A673 (cell line): ENCODE results near the gene C1orf35. TPM values are rescaled to one million over a fixed set of nuclear protein-coding genes. Genes with fewer than 3 reads are reported as not detected.

Experiments used
- BruUV-seq: library from RNA; stranded (reverse); fragments of 400-500 nt; replicated peaks from 2 replicates; lab custom pipeline; 2021; lab: Mats Ljungman, UMichigan
- CTCF ChIA-PET: fragments of 300-600 bp; sonication (Branson Sonifier 250); formaldehyde crosslinking; loops from one replicate; lab custom pipeline; 2022; ENCODE audit warnings: antibody characterized with exemption; lab: Charles Lee
- POLR2A ChIA-PET: fragments of 300-600 bp; sonication (Branson Sonifier 250); formaldehyde crosslinking; loops from one replicate; lab custom pipeline; 2022; ENCODE audit warnings: antibody characterized with exemption; ENCODE audit not compliant: low non-redundant PET; lab: Charles Lee
- DNase-seq: peaks from one replicate; pipeline ENCODE4 v3.0.0-alpha.2; 2015; ENCODE audit warnings: low spot score
- H3K27ac ChIP-seq: fragments of 200-600 bp; sonication (generic); 2 replicates; pipeline ENCODE4 v1.5.1; 2016; ENCODE audit warnings: mixed run types, low read depth, mild to moderate bottlenecking, mixed read lengths, antibody characterized with exemption, low read length; ENCODE audit not compliant: poor library complexity, severe bottlenecking
- H3K27me3 ChIP-seq: fragments of 200-600 bp; sonication (generic); replicated peaks from 2 replicates; pipeline ENCODE4 v1.6.1; 2017; ENCODE audit warnings: mixed run types, low read depth, mild to moderate bottlenecking, mixed read lengths, antibody characterized with exemption, low read length; ENCODE audit not compliant: insufficient read depth, poor library complexity
- H3K36me3 ChIP-seq: fragments of 200-600 bp; sonication (generic); 2 replicates; pipeline ENCODE4 v1.6.1; 2016; ENCODE audit warnings: mixed run types, mild to moderate bottlenecking, mixed read lengths, antibody characterized with exemption, low read length; ENCODE audit not compliant: insufficient read depth, poor library complexity, severe bottlenecking
- H3K4me1 ChIP-seq: fragments of 200-600 bp; sonication (generic); 2 replicates; pipeline ENCODE4 v1.6.1; 2017; ENCODE audit warnings: mixed run types, mild to moderate bottlenecking, mixed read lengths, antibody characterized with exemption, low read length; ENCODE audit not compliant: insufficient read depth, poor library complexity, severe bottlenecking
- H3K4me3 ChIP-seq: fragments of 200-600 bp; sonication (generic); 2 replicates; pipeline ENCODE4 v1.5.1; 2016; ENCODE audit warnings: low read depth, mixed run types, mild to moderate bottlenecking, mixed read lengths, low read length; ENCODE audit not compliant: poor library complexity, severe bottlenecking
- H3K9me3 ChIP-seq: fragments of 200-600 bp; sonication (generic); 2 replicates; pipeline ENCODE4 v1.6.1; 2016; ENCODE audit warnings: mixed run types, low read depth, mild to moderate bottlenecking, mixed read lengths, antibody characterized with exemption, low read length; ENCODE audit not compliant: poor library complexity, severe bottlenecking
- EZH2 ChIP-seq: fragments of 200-600 bp; sonication (generic); IDR thresholded peaks from 2 replicates; pipeline ENCODE4 v1.6.1; 2017; ENCODE audit warnings: borderline replicate concordance, low read depth, mild to moderate bottlenecking, mixed read lengths, antibody characterized with exemption, low read length; ENCODE audit not compliant: poor library complexity, severe bottlenecking
- intact Hi-C: fragments of 100-400 bp; cut with micrococcal nuclease; formaldehyde crosslinking; loops from one replicate; pipeline ENCODE4 v1.10.0; 2022; ENCODE audit not compliant: unreplicated experiment
- total RNA-seq: library from RNA; stranded (reverse); gene quantifications from 2 replicates; pipeline ENCODE4 v1.2.3, GENCODE V29; 2021
- TF ChIP-seq, protein P1 (sequence below): fragments of 300-800, 200-600 bp; sonication (generic); conservative IDR thresholded peaks from 2 replicates; pipeline ENCODE4 v1.5.1; 2017; ENCODE audit warnings: low read depth, mild to moderate bottlenecking, antibody characterized with exemption, low read length, moderate library complexity, mixed read lengths

C1orf35 gene
- total RNA-seq, 1 experiment from 2014 or later: 27.5 TPM

DNA sequence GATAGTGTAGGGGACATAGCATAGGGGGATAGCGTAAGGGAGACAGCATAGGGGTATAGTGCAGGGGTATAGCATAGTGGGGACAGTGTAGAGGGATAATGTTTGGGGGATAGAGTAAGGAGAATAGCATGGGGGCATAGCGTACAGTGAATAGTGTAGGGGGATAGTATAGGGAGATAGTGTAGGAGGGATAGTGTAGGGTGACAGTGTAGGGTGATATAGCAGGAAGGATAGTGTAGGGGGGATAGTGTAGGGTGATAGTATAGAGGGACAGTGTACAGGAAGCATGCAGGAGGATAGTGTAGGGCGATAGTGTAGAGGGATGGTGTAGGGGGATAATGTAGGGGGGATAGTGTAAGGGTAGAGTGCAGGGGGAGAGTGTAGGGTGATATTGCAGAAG lies 32.3 kb downstream of the C1orf35 start:
- no peak overlapping the region for H3K4me3 ChIP-seq
- H3K27ac ChIP-seq: no peak overlapping the region
- no TSS peak for BruUV-seq
- DNase-seq: no peak
- no peaks in the 10 kb centered on the region for H3K9me3 ChIP-seq
- TF ChIP-seq EZH2: no peak
- TF ChIP-seq, protein P1, sequence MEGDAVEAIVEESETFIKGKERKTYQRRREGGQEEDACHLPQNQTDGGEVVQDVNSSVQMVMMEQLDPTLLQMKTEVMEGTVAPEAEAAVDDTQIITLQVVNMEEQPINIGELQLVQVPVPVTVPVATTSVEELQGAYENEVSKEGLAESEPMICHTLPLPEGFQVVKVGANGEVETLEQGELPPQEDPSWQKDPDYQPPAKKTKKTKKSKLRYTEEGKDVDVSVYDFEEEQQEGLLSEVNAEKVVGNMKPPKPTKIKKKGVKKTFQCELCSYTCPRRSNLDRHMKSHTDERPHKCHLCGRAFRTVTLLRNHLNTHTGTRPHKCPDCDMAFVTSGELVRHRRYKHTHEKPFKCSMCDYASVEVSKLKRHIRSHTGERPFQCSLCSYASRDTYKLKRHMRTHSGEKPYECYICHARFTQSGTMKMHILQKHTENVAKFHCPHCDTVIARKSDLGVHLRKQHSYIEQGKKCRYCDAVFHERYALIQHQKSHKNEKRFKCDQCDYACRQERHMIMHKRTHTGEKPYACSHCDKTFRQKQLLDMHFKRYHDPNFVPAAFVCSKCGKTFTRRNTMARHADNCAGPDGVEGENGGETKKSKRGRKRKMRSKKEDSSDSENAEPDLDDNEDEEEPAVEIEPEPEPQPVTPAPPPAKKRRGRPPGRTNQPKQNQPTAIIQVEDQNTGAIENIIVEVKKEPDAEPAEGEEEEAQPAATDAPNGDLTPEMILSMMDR: no peak
- H3K27me3 ChIP-seq: peaks cover 44% of the 10 kb centered on the region
- no peaks in the 10 kb centered on the region for H3K4me1 ChIP-seq
- intact Hi-C loops: loop anchor here (10.0 kb wide), 1 partner anchor 306 kb away; no protein-coding TSS in a partner anchor
- POLR2A ChIA-PET: no interaction called here
- CTCF ChIA-PET: no interaction called here
- no peaks in the 10 kb centered on the region for H3K36me3 ChIP-seq

DNA sequence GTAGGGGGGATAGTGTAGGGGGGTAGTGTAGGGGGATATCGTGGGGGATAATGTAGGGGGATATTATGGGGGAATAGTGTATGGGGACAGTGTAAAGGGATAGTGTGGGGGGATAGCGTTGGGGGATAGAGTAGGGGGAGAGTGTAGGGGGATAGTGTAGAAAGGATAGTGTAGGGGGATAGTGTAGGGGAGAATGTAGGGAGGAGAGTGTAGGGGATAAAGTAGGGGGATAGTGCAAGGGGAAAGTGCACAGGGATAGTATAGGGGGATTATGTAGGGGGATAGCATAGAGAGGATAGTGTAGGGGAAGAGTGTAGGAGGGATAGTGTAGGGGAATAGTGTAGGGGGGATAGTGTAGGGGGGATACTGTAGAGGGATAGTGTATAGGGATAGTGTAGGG lies 33.0 kb downstream of the C1orf35 start:
- Histone ChIP-seq H3K27me3 (peaks cover 44% of the 10 kb centered on the region), H3K4me1 (no peaks in the 10 kb centered on the region), H3K36me3 (no peaks in the 10 kb centered on the region), H3K27ac (no peak overlapping the region), H3K9me3 (no peaks in the 10 kb centered on the region), H3K4me3 (no peak overlapping the region)
- intact Hi-C loops: loop anchor here (10.0 kb wide), 1 partner anchor 305 kb away; no protein-coding TSS in a partner anchor
- DNase-seq: no peak
- TF ChIP-seq, protein P1: no peak
- no peak for TF ChIP-seq EZH2
- BruUV-seq: no TSS peak
- ChIA-PET CTCF (no interaction called here), POLR2A (no interaction called here)

GRCh38 chr1:228068359-228068758 lies 34.8 kb downstream of the C1orf35 start:
- H3K27me3 ChIP-seq: peaks cover 44% of the 10 kb centered on the region
- H3K36me3 ChIP-seq: no peaks in the 10 kb centered on the region
- ChIA-PET POLR2A (no interaction called here), CTCF (no interaction called here)
- intact Hi-C loops: no loop called here
- BruUV-seq: no TSS peak
- DNase-seq: no peak
- H3K27ac ChIP-seq: no peak overlapping the region
- TF ChIP-seq, protein P1: no peak
- no peak for TF ChIP-seq EZH2
- no peak overlapping the region for H3K4me3 ChIP-seq
- no peaks in the 10 kb centered on the region for H3K9me3 ChIP-seq
- H3K4me1 ChIP-seq: no peaks in the 10 kb centered on the region
